Keratinocyte (primary cell): ENCODE measurements around the gene CTCF. TPM values are rescaled to one million over a fixed set of nuclear protein-coding genes. Genes with fewer than 3 reads are reported as not detected.

Source experiments
- DNase-seq: peaks from one replicate; pipeline ENCODE4 v3.0.0-alpha.2; 2011; ENCODE audit warnings: low read depth, missing footprints, low spot score
- FAIRE-seq: peaks from 2 replicates; lab custom pipeline; 2011; peaks lifted over from hg19 to GRCh38; lab: Jason Lieb, UNC
- H2AFZ ChIP-seq: 2 replicates; pipeline ENCODE4 v1.6.0; 2012; ENCODE audit warnings: low read length, control low read depth, inconsistent platforms; ENCODE audit not compliant: control insufficient read depth
- H3K27ac ChIP-seq: 2 replicates; pipeline ENCODE4 v1.5.1; 2011; ENCODE audit warnings: low read length; ENCODE audit not compliant: control insufficient read depth, insufficient read depth
- H3K27me3 ChIP-seq: 3 replicates; pipeline ENCODE4 v1.6.0; 2011; ENCODE audit warnings: low read length; ENCODE audit not compliant: control insufficient read depth, insufficient read depth; ENCODE audit errors: extremely low read depth
- H3K36me3 ChIP-seq, 2 experiments: 2 replicates in 1 of 2; 3 replicates in 1 of 2; pipeline ENCODE4 v1.5.1; 2011; ENCODE audit warnings: low read length in 2 of 2, mild to moderate bottlenecking in 1 of 2; ENCODE audit not compliant: control insufficient read depth in 2 of 2, insufficient read depth in 2 of 2; ENCODE audit errors: extremely low read depth in 1 of 2
- H3K4me1 ChIP-seq: 3 replicates; pipeline ENCODE4 v1.5.1; 2011; ENCODE audit warnings: low read length; ENCODE audit not compliant: control insufficient read depth, insufficient read depth; ENCODE audit errors: extremely low read depth
- H3K4me2 ChIP-seq: 3 replicates; pipeline ENCODE4 v1.6.0; 2011; ENCODE audit warnings: low read depth, low read length; ENCODE audit not compliant: control insufficient read depth, insufficient read depth; ENCODE audit errors: extremely low read depth
- H3K4me3 ChIP-seq, 3 experiments: fragments of 200-600 bp in 1 of 3; sonication (generic) in 1 of 3; 2 replicates in 2 of 3; 3 replicates in 1 of 3; pipeline ENCODE4 v1.5.1; 2011 to 2016; ENCODE audit warnings: low read length in 3 of 3, mild to moderate bottlenecking in 3 of 3, control low read depth in 2 of 3, inconsistent platforms in 1 of 3, low read depth in 1 of 3, mixed read lengths in 1 of 3, mixed run types in 1 of 3, moderate library complexity in 1 of 3; ENCODE audit not compliant: control insufficient read depth in 2 of 3, insufficient read depth in 2 of 3; ENCODE audit errors: extremely low read depth in 1 of 3
- H3K79me2 ChIP-seq: 2 replicates; pipeline ENCODE4 v1.6.0; 2012; ENCODE audit warnings: low read length; ENCODE audit not compliant: control insufficient read depth, insufficient read depth
- H3K9ac ChIP-seq: 3 replicates; pipeline ENCODE4 v1.6.0; 2011; ENCODE audit warnings: low read length; ENCODE audit not compliant: control insufficient read depth, insufficient read depth; ENCODE audit errors: extremely low read depth
- H3K9me1 ChIP-seq: 3 replicates; pipeline ENCODE4 v1.6.0; 2011; ENCODE audit warnings: low read length; ENCODE audit not compliant: control insufficient read depth, insufficient read depth; ENCODE audit errors: extremely low read depth
- H3K9me3 ChIP-seq: 2 replicates; pipeline ENCODE4 v1.5.1; 2012; ENCODE audit warnings: low read depth, low read length; ENCODE audit not compliant: control insufficient read depth
- H4K20me1 ChIP-seq: 3 replicates; pipeline ENCODE4 v1.6.0; 2011; ENCODE audit warnings: low read length; ENCODE audit not compliant: control insufficient read depth, insufficient read depth; ENCODE audit errors: extremely low read depth
- CTCF ChIP-seq, 3 experiments: IDR thresholded peaks in 1 of 3; conservative IDR thresholded peaks in 1 of 3; optimal IDR thresholded peaks in 1 of 3; 2 replicates in 2 of 3; 3 replicates in 1 of 3; pipeline versions ENCODE3 to v1.5.1; 2011; ENCODE audit warnings: low read length in 3 of 3, mild to moderate bottlenecking in 3 of 3, moderate library complexity in 2 of 3, control low read depth in 1 of 3, inconsistent platforms in 1 of 3; ENCODE audit not compliant: insufficient read depth in 2 of 3; ENCODE audit errors: extremely low read depth in 1 of 3
- EZH2 ChIP-seq: IDR thresholded peaks from one replicate; pipeline ENCODE4 v1.6.1; 2012; ENCODE audit warnings: inconsistent platforms, mild to moderate bottlenecking, low read length, moderate library complexity
- dilution Hi-C: fragments of 300-500 bp; cut with MboI; formaldehyde crosslinking; loops from one replicate; pipeline ENCODE4 v1.7.0; 2020; ENCODE audit warnings: low sequenced_read_pairs; ENCODE audit not compliant: extremely low pct_ligation_motif_present
- polyA plus RNA-seq, 5 experiments: library from polyadenylated mRNA; depleted of rRNA in 3 of 5; stranded (reverse) in 3 of 5; stranded (forward) in 1 of 5; unstranded in 1 of 5; fragments of >200 nt; gene quantifications; 1 replicate in 1 of 5; 2 replicates in 3 of 5; 3 replicates in 1 of 5; pipeline versions ENCODE4 v1.2.1 to v1.2.3, GENCODE V29; 2011 to 2012; ENCODE audit warnings: missing spikeins in 2 of 5, low read depth in 1 of 5, low replicate concordance in 1 of 5

CTCF gene
- polyA plus RNA-seq, 1 donor (not counting 4 experiments of a cell fraction or from before 2014, with no cell fraction given): 21.4 TPM

GRCh38 chr16:67667453-67667816 is 105.1 kb downstream of the CTCF start:
- no peaks in the 10 kb centered on the region for H4K20me1 ChIP-seq
- no peak overlapping the region for H3K27ac ChIP-seq
- TF ChIP-seq CTCF (optimal IDR thresholded peaks at IDR 0.05 in 1 of 3, IDR thresholded peaks at IDR 0.05 in 1 of 3, conservative IDR thresholded peaks at IDR 0.05 in 1 of 3; ENCODE audit: extremely low read depth in 1 of 3, insufficient read depth in 2 of 3, low read length in 3 of 3): no peak
- no peak for TF ChIP-seq EZH2
- H3K36me3 ChIP-seq: peaks cover 1 to 3% of the 10 kb centered on the region in 2 experiments
- no peaks in the 10 kb centered on the region for H3K27me3 ChIP-seq
- no peak for FAIRE-seq
- no peaks in the 10 kb centered on the region for H3K79me2 ChIP-seq
- H2AFZ ChIP-seq: peak overlapping the region; percentile 71
- H3K4me2 ChIP-seq: peak overlapping the region; percentile 85
- no peaks in the 10 kb centered on the region for H3K9me3 ChIP-seq
- H3K9ac ChIP-seq: no peak overlapping the region
- H3K4me1 ChIP-seq: peaks cover 10% of the 10 kb centered on the region
- peak overlapping the region in 1 of 3 experiments; percentile 60 for H3K4me3 ChIP-seq
- DNase-seq: no peak
- dilution Hi-C loops: no loop called here
- no peaks in the 10 kb centered on the region for H3K9me1 ChIP-seq

- H3K27ac ChIP-seq: no peak overlapping the region
- no peaks in the 10 kb centered on the region for H3K79me2 ChIP-seq
- no peaks in the 10 kb centered on the region for H3K36me3 ChIP-seq
- FAIRE-seq (peak; percentile 5), DNase-seq (peak; percentile 84)
- TF ChIP-seq CTCF (optimal IDR thresholded peaks at IDR 0.05 in 1 of 3, IDR thresholded peaks at IDR 0.05 in 1 of 3, conservative IDR thresholded peaks at IDR 0.05 in 1 of 3; ENCODE audit: extremely low read depth in 1 of 3, insufficient read depth in 2 of 3, low read length in 3 of 3): peak; percentile 88 to 95 (median 89)
- no peak for TF ChIP-seq EZH2
- peaks cover 10% of the 10 kb centered on the region for H3K4me1 ChIP-seq
- no peak overlapping the region for H3K9ac ChIP-seq
- H3K9me1 ChIP-seq: no peaks in the 10 kb centered on the region
- no peak overlapping the region for H3K4me3 ChIP-seq
- dilution Hi-C loops: no loop called here
- H3K9me3 ChIP-seq: no peaks in the 10 kb centered on the region
- H4K20me1 ChIP-seq: no peaks in the 10 kb centered on the region
- H3K4me2 ChIP-seq: peak overlapping the region; percentile 85
- H3K27me3 ChIP-seq: no peaks in the 10 kb centered on the region
- H2AFZ ChIP-seq: no peak overlapping the region
Observed at GRCh38 chr16:67667817-67668494, 105.6 kb downstream of the CTCF start.
